ENCODE measurements around the gene TTC7B.

TTC7B gene

GRCh38 chr14:90543876-90544275, 272.4 kb downstream of the TTC7B start:
- Histone ChIP-seq H3K4me3 (ENCODE audit: low read length) (no peak overlapping the region), H2AFZ (ENCODE audit: low read depth, low read length) (no peak overlapping the region), H3K4me1 (ENCODE audit: insufficient read depth, low read length) (peaks cover 8% of the 10 kb centered on the region), H3K36me3 (ENCODE audit: insufficient read depth, low read length) (no peaks in the 10 kb centered on the region), H3K9me3 (ENCODE audit: low read length) (no peaks in the 10 kb centered on the region), H3K27me3 (ENCODE audit: insufficient read depth, low read length) (no peaks in the 10 kb centered on the region)

- Histone ChIP-seq H3K27me3 (ENCODE audit: insufficient read depth, low read length) (no peaks in the 10 kb centered on the region), H2AFZ (ENCODE audit: low read depth, low read length) (no peak overlapping the region), H3K36me3 (ENCODE audit: insufficient read depth, low read length) (no peaks in the 10 kb centered on the region), H3K4me1 (ENCODE audit: insufficient read depth, low read length) (peaks cover 3% of the 10 kb centered on the region), H3K4me3 (ENCODE audit: low read length) (no peak overlapping the region), H3K9me3 (ENCODE audit: low read length) (no peaks in the 10 kb centered on the region)
Measured at GRCh38 chr14:90541076-90541634, 275.1 kb downstream of the TTC7B start.

- H3K4me3 ChIP-seq (ENCODE audit: low read length): no peak overlapping the region
- no peaks in the 10 kb centered on the region for H3K4me1 ChIP-seq (ENCODE audit: insufficient read depth, low read length)
- H2AFZ ChIP-seq (ENCODE audit: low read depth, low read length): no peak overlapping the region
- H3K36me3 ChIP-seq (ENCODE audit: insufficient read depth, low read length): no peaks in the 10 kb centered on the region
- no peaks in the 10 kb centered on the region for H3K9me3 ChIP-seq (ENCODE audit: low read length)
- no peaks in the 10 kb centered on the region for H3K27me3 ChIP-seq (ENCODE audit: insufficient read depth, low read length)
Measured at GRCh38 chr14:90540437-90540836, 275.8 kb downstream of the TTC7B start.

DNA sequence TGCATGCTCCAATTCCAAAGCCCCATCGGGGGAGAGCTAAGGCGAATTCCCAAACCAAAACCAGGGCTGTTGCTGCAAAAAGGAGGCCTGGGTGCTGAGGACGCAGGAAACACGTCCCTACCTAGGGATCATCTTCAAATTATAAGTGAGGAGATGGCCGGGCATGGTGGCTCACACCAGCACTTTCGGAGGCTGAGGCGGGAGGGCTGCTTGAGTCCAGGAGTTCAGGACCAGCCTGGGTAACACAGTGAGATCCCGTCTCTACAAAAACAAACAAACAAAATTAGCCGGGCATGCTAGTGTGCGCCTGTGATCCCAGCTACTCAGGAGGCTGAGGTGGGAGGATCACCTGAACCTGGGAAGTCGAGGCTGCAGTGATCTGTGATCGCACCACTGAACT, 276.2 kb downstream of the TTC7B start:
- Histone ChIP-seq H2AFZ (ENCODE audit: low read depth, low read length) (no peak overlapping the region), H3K36me3 (ENCODE audit: insufficient read depth, low read length) (no peaks in the 10 kb centered on the region), H3K4me1 (ENCODE audit: insufficient read depth, low read length) (no peaks in the 10 kb centered on the region), H3K27me3 (ENCODE audit: insufficient read depth, low read length) (no peaks in the 10 kb centered on the region), H3K4me3 (ENCODE audit: low read length) (no peak overlapping the region), H3K9me3 (ENCODE audit: low read length) (no peaks in the 10 kb centered on the region)

- H3K9me3 ChIP-seq (ENCODE audit: low read length): no peaks in the 10 kb centered on the region
- no peak overlapping the region for H3K4me3 ChIP-seq (ENCODE audit: low read length)
- H3K4me1 ChIP-seq (ENCODE audit: insufficient read depth, low read length): no peaks in the 10 kb centered on the region
- H2AFZ ChIP-seq (ENCODE audit: low read depth, low read length): no peak overlapping the region
- H3K36me3 ChIP-seq (ENCODE audit: insufficient read depth, low read length): no peaks in the 10 kb centered on the region
- no peaks in the 10 kb centered on the region for H3K27me3 ChIP-seq (ENCODE audit: insufficient read depth, low read length)
Measured at GRCh38 chr14:90539496-90539775, 276.8 kb downstream of the TTC7B start.

DNA sequence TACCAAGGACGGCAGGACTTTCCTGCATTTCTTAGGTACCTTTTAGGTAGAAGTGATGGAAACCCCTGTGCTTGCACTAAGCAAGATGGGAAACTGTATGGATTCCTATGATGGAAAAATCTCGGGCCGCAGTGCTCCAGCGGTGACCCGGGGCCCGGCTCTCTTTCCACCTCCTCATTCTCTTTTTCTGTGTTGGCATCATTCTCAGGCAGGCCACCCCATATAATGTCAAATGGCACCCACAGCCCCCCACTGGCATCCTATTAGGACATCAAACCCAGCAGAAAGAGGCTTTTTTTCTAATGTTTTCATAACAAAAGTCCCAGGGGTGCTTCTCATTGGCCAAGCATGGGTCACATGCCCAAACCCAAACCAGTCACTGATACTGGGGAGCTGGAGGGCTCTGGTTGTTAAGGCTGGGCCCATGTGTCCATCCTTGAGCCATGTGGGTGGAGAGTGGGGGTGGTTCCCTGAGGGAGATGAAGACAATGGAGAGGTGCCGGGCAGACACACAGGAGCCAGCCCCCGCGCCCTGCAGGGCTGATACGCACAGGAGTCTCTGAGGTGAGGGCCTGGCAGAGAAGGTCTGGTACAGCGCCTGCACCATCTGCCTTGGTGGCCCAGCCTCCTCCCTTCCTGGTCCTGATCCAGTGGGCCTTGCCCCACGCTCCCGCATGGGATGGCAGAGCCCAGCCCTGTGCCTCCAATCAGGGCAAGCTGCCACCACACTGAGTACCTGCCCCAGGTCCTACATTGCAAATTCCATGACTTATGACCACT, 277.3 kb downstream of the TTC7B start:
- Histone ChIP-seq H3K4me3 (ENCODE audit: low read length) (no peak overlapping the region), H3K4me1 (ENCODE audit: insufficient read depth, low read length) (no peaks in the 10 kb centered on the region), H2AFZ (ENCODE audit: low read depth, low read length) (no peak overlapping the region), H3K36me3 (ENCODE audit: insufficient read depth, low read length) (no peaks in the 10 kb centered on the region), H3K27me3 (ENCODE audit: insufficient read depth, low read length) (no peaks in the 10 kb centered on the region), H3K9me3 (ENCODE audit: low read length) (no peaks in the 10 kb centered on the region)

DNA sequence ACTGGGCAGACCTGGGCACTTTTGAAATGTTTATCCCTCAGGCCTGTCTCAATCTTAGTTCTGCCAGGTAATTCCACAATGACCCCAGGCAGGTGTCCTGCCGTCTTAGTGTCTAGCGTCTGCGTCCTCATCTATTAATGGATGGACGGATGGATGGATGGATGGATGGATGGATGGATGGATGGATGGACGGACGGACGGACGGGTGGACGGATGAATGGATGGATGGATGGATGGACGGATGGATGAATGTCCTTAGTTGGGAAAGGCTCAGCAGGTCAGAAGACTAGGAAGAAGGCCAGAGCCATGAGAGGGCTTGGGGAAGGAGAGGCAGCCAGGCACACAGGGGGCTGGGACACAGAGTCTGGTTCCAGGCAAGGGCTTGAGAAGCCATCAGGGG, 278.1 kb downstream of the TTC7B start:
- Histone ChIP-seq H3K9me3 (ENCODE audit: low read length) (no peaks in the 10 kb centered on the region), H3K4me3 (ENCODE audit: low read length) (no peak overlapping the region), H3K4me1 (ENCODE audit: insufficient read depth, low read length) (no peaks in the 10 kb centered on the region), H3K27me3 (ENCODE audit: insufficient read depth, low read length) (no peaks in the 10 kb centered on the region), H2AFZ (ENCODE audit: low read depth, low read length) (no peak overlapping the region), H3K36me3 (ENCODE audit: insufficient read depth, low read length) (no peaks in the 10 kb centered on the region)

DNA sequence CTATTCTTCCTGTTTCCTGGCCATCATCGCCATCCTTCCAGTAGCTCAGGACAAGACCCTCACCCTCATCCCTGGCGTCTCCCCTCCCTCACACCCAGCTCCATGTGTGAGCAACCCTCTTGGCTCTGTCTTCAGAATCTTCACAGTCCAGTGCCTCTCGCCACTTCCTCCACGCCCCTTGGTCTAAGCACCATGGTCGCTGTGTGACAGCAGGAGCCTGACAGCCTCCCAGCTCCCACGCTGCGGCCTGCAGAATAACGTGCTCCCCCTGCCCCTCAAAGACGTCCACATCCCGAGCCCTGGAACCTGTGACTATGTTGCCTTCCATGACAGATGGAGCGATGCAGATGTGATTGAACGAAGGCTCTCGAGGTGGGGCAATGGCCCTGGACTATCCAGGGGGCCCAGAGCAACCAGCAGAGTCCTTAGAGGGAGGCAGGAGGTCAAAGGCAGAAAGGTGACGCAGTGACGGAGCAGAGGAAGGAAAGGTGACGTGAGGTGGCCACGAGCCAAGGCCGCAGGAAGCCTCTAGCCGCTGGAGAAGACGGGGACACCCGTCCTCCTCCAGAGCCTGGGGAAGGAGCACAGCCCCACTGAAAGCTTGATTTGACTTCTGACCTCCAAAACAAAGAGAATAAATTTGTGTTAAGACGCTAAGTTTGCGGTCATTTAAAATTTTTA, 279.6 kb downstream of the TTC7B start:
- Histone ChIP-seq H3K36me3 (ENCODE audit: insufficient read depth, low read length) (no peaks in the 10 kb centered on the region), H3K9me3 (ENCODE audit: low read length) (no peaks in the 10 kb centered on the region), H3K4me3 (ENCODE audit: low read length) (no peak overlapping the region), H3K27me3 (ENCODE audit: insufficient read depth, low read length) (no peaks in the 10 kb centered on the region), H2AFZ (ENCODE audit: low read depth, low read length) (no peak overlapping the region), H3K4me1 (ENCODE audit: insufficient read depth, low read length) (no peaks in the 10 kb centered on the region)

DNA sequence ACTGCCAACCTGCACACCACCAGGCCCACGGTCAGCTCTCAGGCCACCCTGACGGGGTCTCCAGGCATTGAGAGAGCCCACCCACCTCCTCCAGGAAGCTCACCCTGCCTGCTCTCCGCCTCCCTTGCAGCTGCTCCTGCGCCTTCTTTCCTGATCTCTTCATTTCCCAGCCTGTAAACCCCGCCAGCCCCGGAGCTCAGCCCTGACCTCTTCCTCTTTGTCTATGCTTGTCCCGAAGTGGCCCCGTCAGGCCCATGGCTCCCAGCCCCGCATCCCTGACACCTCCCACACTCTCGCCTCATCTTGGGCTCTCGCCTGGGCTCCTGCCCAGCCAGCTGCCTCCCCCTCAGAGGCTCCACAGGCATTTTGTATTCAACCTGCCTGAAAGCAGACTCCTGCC, 280.1 kb downstream of the TTC7B start:
- Histone ChIP-seq H2AFZ (ENCODE audit: low read depth, low read length) (no peak overlapping the region), H3K36me3 (ENCODE audit: insufficient read depth, low read length) (no peaks in the 10 kb centered on the region), H3K4me3 (ENCODE audit: low read length) (no peak overlapping the region), H3K9me3 (ENCODE audit: low read length) (no peaks in the 10 kb centered on the region), H3K4me1 (ENCODE audit: insufficient read depth, low read length) (no peaks in the 10 kb centered on the region), H3K27me3 (ENCODE audit: insufficient read depth, low read length) (no peaks in the 10 kb centered on the region)

GRCh38 chr14:90535556-90536090, 280.6 kb downstream of the TTC7B start:
- Histone ChIP-seq H3K36me3 (ENCODE audit: insufficient read depth, low read length) (no peaks in the 10 kb centered on the region), H3K4me3 (ENCODE audit: low read length) (no peak overlapping the region), H3K9me3 (ENCODE audit: low read length) (no peaks in the 10 kb centered on the region), H3K4me1 (ENCODE audit: insufficient read depth, low read length) (no peaks in the 10 kb centered on the region), H3K27me3 (ENCODE audit: insufficient read depth, low read length) (no peaks in the 10 kb centered on the region), H2AFZ (ENCODE audit: low read depth, low read length) (no peak overlapping the region)

- Histone ChIP-seq H3K36me3 (ENCODE audit: insufficient read depth, low read length) (no peaks in the 10 kb centered on the region), H3K9me3 (ENCODE audit: low read length) (no peaks in the 10 kb centered on the region), H3K27me3 (ENCODE audit: insufficient read depth, low read length) (no peaks in the 10 kb centered on the region), H2AFZ (ENCODE audit: low read depth, low read length) (no peak overlapping the region), H3K4me3 (ENCODE audit: low read length) (no peak overlapping the region), H3K4me1 (ENCODE audit: insufficient read depth, low read length) (no peaks in the 10 kb centered on the region)
Measured at GRCh38 chr14:90534838-90535555, 281.2 kb downstream of the TTC7B start.

DNA sequence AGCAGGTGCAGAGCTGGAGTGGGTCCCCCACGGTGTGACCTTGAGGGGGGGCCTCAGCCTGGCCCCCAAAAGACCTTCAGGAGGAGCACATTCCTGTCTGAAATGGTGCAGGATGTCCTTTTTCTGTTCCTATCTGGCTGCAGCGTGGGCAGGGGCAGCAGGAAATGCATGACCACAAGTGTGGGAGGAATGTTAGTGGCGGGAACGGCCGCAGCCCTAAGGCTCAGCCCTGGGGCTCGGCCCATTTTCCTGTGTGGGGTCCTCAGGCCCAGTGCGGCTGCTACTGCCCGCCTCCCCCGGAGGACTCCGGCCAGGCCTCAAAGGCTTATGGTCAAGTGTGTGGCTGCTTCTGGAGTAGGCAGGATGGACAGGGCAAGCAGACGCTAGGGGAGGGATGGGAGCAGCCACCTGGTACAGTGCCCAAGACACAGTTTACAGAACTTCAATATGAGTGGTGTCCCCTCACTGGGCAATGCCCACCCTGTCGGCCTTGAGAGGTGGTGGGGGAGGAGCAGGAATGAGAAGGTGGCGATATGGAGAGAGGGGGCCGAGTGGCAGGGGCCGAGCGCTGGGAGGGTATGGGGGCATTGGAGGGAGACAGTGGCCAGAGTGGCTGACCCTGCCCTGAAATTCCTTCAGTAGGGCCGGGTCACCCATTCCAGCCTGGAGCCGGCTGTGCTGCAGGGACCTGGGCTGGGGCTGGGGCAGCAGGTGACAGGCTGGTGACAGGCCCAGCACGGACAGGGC, 282.0 kb downstream of the TTC7B start:
- Histone ChIP-seq H3K36me3 (ENCODE audit: insufficient read depth, low read length) (no peaks in the 10 kb centered on the region), H3K9me3 (ENCODE audit: low read length) (no peaks in the 10 kb centered on the region)

More for the DNA sequence above, 282.0 kb downstream of the TTC7B start:
- no peaks in the 10 kb centered on the region for H3K27me3 ChIP-seq (ENCODE audit: insufficient read depth, low read length)
- no peaks in the 10 kb centered on the region for H3K4me1 ChIP-seq (ENCODE audit: insufficient read depth, low read length)
- H2AFZ ChIP-seq (ENCODE audit: low read depth, low read length): no peak overlapping the region
- H3K4me3 ChIP-seq (ENCODE audit: low read length): no peak overlapping the region
